HEK293 (cell line): ENCODE measurements around the gene NT5M.

Experiments
- CTCF ChIA-PET: fragments of 350-600 bp; formaldehyde crosslinking; extraction: SDS; loops from one replicate; lab custom pipeline; 2021; ENCODE audit warnings: antibody characterized with exemption; lab: Yijun Ruan, JAX
- POLR2A ChIA-PET: fragments of 300-600 bp; formaldehyde crosslinking; extraction: SDS; loops from one replicate; lab custom pipeline; 2020; ENCODE audit warnings: antibody characterized with exemption, inconsistent platforms; lab: Yijun Ruan, JAX
- H3K27ac ChIP-seq: fragments of 200-500 bp; sonication (Bioruptor generic); 2 replicates; pipeline ENCODE4 v1.5.1; 2014; ENCODE audit warnings: low read depth, low read length, control low read depth, inconsistent platforms; ENCODE audit errors: extremely low read depth
- H3K36me3 ChIP-seq, 2 experiments: fragments of 200-500 bp in 1 of 2; sonication (Bioruptor generic) in 1 of 2; 1 replicate in 1 of 2; 2 replicates in 1 of 2; pipeline ENCODE4 v1.5.1; 2014 to 2017; ENCODE audit warnings: inconsistent platforms in 2 of 2, low read length in 2 of 2; ENCODE audit not compliant: control insufficient read depth in 2 of 2, insufficient read depth in 1 of 2
- H3K4me1 ChIP-seq: fragments of 200-500 bp; sonication (Bioruptor generic); 2 replicates; pipeline ENCODE4 v1.5.1; 2014; ENCODE audit warnings: mild to moderate bottlenecking, low read length, inconsistent platforms; ENCODE audit not compliant: control insufficient read depth, insufficient read depth
- H3K4me3 ChIP-seq: 2 replicates; pipeline ENCODE4 v1.5.1; 2011; ENCODE audit warnings: low read depth, mild to moderate bottlenecking, control low read depth, low read length, moderate library complexity
- H3K9me3 ChIP-seq: fragments of 200-500 bp; sonication (Bioruptor generic); 2 replicates; pipeline ENCODE4 v1.5.1; 2014; ENCODE audit warnings: low read depth, low read length, inconsistent platforms; ENCODE audit not compliant: control insufficient read depth, insufficient read depth
- GLI4 ChIP-seq: fragments of 450-650 bp; formaldehyde crosslinking; IDR thresholded peaks from 2 replicates; pipeline ENCODE4 v1.5.1; 2016; ENCODE audit warnings: missing biosample characterization, missing genetic modification characterization
- GLIS1 ChIP-seq: fragments of 450-650 bp; formaldehyde crosslinking; IDR thresholded peaks from 2 replicates; pipeline ENCODE4 v1.5.1; 2016; ENCODE audit warnings: missing biosample characterization, missing genetic modification characterization
- KLF1 ChIP-seq: fragments of 450-650 bp; formaldehyde crosslinking; IDR thresholded peaks from 2 replicates; pipeline ENCODE4 v1.5.1; 2016; ENCODE audit warnings: missing biosample characterization, missing genetic modification characterization
- SP2 ChIP-seq: fragments of 450-650 bp; formaldehyde crosslinking; IDR thresholded peaks from 2 replicates; pipeline ENCODE4 v1.5.1; 2016; ENCODE audit warnings: missing biosample characterization, missing genetic modification characterization
- ZBTB8A ChIP-seq: fragments of 450-650 bp; formaldehyde crosslinking; IDR thresholded peaks from 2 replicates; pipeline ENCODE4 v1.5.1; 2016; ENCODE audit warnings: missing biosample characterization, missing genetic modification characterization
- ZNF146 ChIP-seq: fragments of 450-650 bp; formaldehyde crosslinking; IDR thresholded peaks from 2 replicates; pipeline ENCODE4 v1.5.1; 2016; ENCODE audit warnings: missing biosample characterization, missing genetic modification characterization
- ZNF248 ChIP-seq: fragments of 450-650 bp; formaldehyde crosslinking; IDR thresholded peaks from 2 replicates; pipeline ENCODE4 v1.5.1; 2017; ENCODE audit warnings: missing biosample characterization, missing genetic modification characterization
- ZNF280C ChIP-seq: fragments of 450-650 bp; formaldehyde crosslinking; IDR thresholded peaks from 2 replicates; pipeline ENCODE4 v1.5.1; 2016; ENCODE audit warnings: missing biosample characterization, missing genetic modification characterization
- ZNF350 ChIP-seq: fragments of 450-650 bp; formaldehyde crosslinking; IDR thresholded peaks from 2 replicates; pipeline ENCODE4 v1.5.0; 2017; ENCODE audit warnings: missing biosample characterization, mild to moderate bottlenecking, missing genetic modification characterization
- ZNF362 ChIP-seq: fragments of 450-650 bp; formaldehyde crosslinking; IDR thresholded peaks from 2 replicates; pipeline ENCODE4 v1.5.1; 2016; ENCODE audit warnings: missing biosample characterization, missing genetic modification characterization
- ZNF423 ChIP-seq: fragments of 450-650 bp; formaldehyde crosslinking; IDR thresholded peaks from 2 replicates; pipeline ENCODE4 v1.5.1; 2016; ENCODE audit warnings: missing biosample characterization, missing genetic modification characterization
- ZNF561 ChIP-seq: fragments of 450-650 bp; IDR thresholded peaks from 2 replicates; pipeline ENCODE4 v1.5.1; 2018; ENCODE audit warnings: missing biosample characterization, missing genetic modification characterization, borderline replicate concordance
- ZNF610 ChIP-seq: fragments of 450-650 bp; formaldehyde crosslinking; IDR thresholded peaks from 2 replicates; pipeline ENCODE4 v1.5.1; 2016; ENCODE audit warnings: missing biosample characterization, missing genetic modification characterization, borderline replicate concordance
- ZNF629 ChIP-seq: fragments of 450-650 bp; formaldehyde crosslinking; IDR thresholded peaks from 2 replicates; pipeline ENCODE4 v1.5.1; 2017; ENCODE audit warnings: missing biosample characterization, missing genetic modification characterization
- ZNF660 ChIP-seq: fragments of 450-650 bp; IDR thresholded peaks from 2 replicates; pipeline ENCODE4 v1.5.1; 2018; ENCODE audit warnings: missing biosample characterization, mild to moderate bottlenecking, missing genetic modification characterization
- ZNF701 ChIP-seq: fragments of 450-650 bp; formaldehyde crosslinking; IDR thresholded peaks from 2 replicates; pipeline ENCODE4 v1.5.1; 2016; ENCODE audit warnings: missing biosample characterization, missing genetic modification characterization
- ZNF768 ChIP-seq: fragments of 450-650 bp; formaldehyde crosslinking; IDR thresholded peaks from 2 replicates; pipeline ENCODE4 v1.5.1; 2018; ENCODE audit warnings: missing biosample characterization, mild to moderate bottlenecking, missing genetic modification characterization
- ZXDB ChIP-seq: fragments of 450-650 bp; formaldehyde crosslinking; IDR thresholded peaks from 2 replicates; pipeline ENCODE4 v1.5.1; 2016; ENCODE audit warnings: missing biosample characterization, missing genetic modification characterization
- TF ChIP-seq, protein P1 (sequence below): sonication (generic); formaldehyde crosslinking; IDR thresholded peaks from 2 replicates; pipeline ENCODE4 v1.8.1; 2022; ENCODE audit warnings: mild to moderate bottlenecking, moderate library complexity, missing genetic modification reagents
- TF ChIP-seq, protein P2 (sequence below): fragments of 450-650 bp; formaldehyde crosslinking; IDR thresholded peaks from 2 replicates; pipeline ENCODE4 v1.5.1; 2016; ENCODE audit warnings: missing biosample characterization, missing genetic modification characterization

Gene NT5M

DNA sequence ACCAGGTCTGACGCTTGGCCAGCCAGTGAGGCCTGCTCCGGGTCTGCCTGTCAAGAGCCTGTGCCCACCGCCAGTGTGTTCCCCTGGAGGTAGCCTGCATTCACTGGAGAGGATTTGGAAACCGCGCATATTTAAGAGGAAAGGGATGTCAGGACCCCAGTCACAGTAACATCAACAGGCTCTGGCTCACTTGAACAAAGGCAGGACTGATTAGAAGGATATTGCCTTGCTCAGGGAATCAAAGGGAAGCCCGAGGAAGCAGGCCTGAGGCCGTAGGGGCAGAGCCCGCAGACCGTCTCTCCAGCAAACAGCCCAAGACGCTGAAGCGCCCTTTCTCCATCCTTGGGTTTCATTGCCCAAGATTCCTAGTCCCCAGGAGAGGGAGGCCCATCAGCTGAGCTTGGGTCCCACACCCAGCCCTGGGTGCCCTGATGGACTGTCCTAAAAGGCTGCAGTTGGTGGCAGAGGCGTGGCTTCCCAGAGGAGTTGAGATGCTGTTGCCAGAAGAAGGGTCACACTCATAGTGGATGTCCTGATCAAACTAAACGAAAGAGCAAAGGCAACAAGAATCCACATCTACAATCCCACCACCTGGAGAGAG, 23.2 kb downstream of the NT5M start:
- CTCF ChIA-PET = interaction anchor here (0.6 kb wide), 1 partner anchor 70 kb away, joined by 6 read pairs; no protein-coding TSS in a partner anchor

GRCh38 chr17:17328251-17328650, 25.1 kb downstream of the NT5M start:
- POLR2A ChIA-PET = no interaction called here
- H3K27ac ChIP-seq = no peak overlapping the region
- peaks cover 0 to 4% of the 10 kb centered on the region in 2 experiments; a peak in 1 of 3 replicates for H3K36me3 ChIP-seq
- CTCF ChIA-PET = interaction anchor here (0.6 to 1.3 kb wide), 2 partner anchors 280 to 314 kb away, joined by 3 to 5 read pairs; no protein-coding TSS in a partner anchor
- no peak overlapping the region for H3K4me3 ChIP-seq
- H3K9me3 ChIP-seq = no peaks in the 10 kb centered on the region
- no peaks in the 10 kb centered on the region for H3K4me1 ChIP-seq
- no peak for TF ChIP-seq ZNF610 (tag by site-specific recombination)
- TF ChIP-seq GLI4 (tag by site-specific recombination) = no peak
- no peak for TF ChIP-seq ZNF423 (tag by site-specific recombination)
- no peak for TF ChIP-seq ZNF768
- TF ChIP-seq, protein P1, sequence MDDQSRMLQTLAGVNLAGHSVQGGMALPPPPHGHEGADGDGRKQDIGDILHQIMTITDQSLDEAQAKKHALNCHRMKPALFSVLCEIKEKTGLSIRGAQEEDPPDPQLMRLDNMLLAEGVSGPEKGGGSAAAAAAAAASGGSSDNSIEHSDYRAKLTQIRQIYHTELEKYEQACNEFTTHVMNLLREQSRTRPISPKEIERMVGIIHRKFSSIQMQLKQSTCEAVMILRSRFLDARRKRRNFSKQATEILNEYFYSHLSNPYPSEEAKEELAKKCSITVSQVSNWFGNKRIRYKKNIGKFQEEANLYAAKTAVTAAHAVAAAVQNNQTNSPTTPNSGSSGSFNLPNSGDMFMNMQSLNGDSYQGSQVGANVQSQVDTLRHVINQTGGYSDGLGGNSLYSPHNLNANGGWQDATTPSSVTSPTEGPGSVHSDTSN (CRISPR knock-in tag) = no peak
- TF ChIP-seq ZNF350 (tag by site-specific recombination) = no peak
- TF ChIP-seq, protein P2, sequence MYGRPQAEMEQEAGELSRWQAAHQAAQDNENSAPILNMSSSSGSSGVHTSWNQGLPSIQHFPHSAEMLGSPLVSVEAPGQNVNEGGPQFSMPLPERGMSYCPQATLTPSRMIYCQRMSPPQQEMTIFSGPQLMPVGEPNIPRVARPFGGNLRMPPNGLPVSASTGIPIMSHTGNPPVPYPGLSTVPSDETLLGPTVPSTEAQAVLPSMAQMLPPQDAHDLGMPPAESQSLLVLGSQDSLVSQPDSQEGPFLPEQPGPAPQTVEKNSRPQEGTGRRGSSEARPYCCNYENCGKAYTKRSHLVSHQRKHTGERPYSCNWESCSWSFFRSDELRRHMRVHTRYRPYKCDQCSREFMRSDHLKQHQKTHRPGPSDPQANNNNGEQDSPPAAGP (tag by site-specific recombination) = no peak
- no peak for TF ChIP-seq GLIS1 (tag by site-specific recombination)
- TF ChIP-seq ZNF561 (tag by site-specific recombination) = no peak
- no peak for TF ChIP-seq ZNF146
- TF ChIP-seq ZBTB8A (tag by site-specific recombination) = no peak
- TF ChIP-seq ZNF629 (tag by site-specific recombination) = no peak
- no peak for TF ChIP-seq ZNF280C (tag by site-specific recombination)
- TF ChIP-seq, all 188 proteins: peak for 0

More for the DNA sequence above, 23.2 kb downstream of the NT5M start:
- Histone ChIP-seq H3K4me3 (no peak overlapping the region), H3K36me3 (no peaks in the 10 kb centered on the region; a peak in 1 of 3 replicates), H3K9me3 (no peaks in the 10 kb centered on the region), H3K27ac (no peak overlapping the region), H3K4me1 (no peaks in the 10 kb centered on the region)
- POLR2A ChIA-PET = interaction anchor here (1.1 kb wide), 1 partner anchor 45 kb away, joined by 3 read pairs; the partner anchor contains the start of gene COPS3
- no peak for TF ChIP-seq ZNF362 (tag by site-specific recombination)
- no peak for TF ChIP-seq KLF1
- no peak for TF ChIP-seq ZXDB (tag by site-specific recombination)
- no peak for TF ChIP-seq ZNF248 (tag by site-specific recombination)
- no peak for TF ChIP-seq ZNF701 (tag by site-specific recombination)
- TF ChIP-seq SP2 = no peak
- no peak for TF ChIP-seq ZNF660
